ENCODE measurements around the gene RPL22.

RPL22 gene

GRCh38 chr1:6167391-6168303 lies 31.7 kb downstream of the RPL22 start:
- no peak for DNase-seq (ENCODE audit: low read depth)
- TF ChIP-seq CTCF (IDR thresholded peaks at IDR 0.05; ENCODE audit: control insufficient read depth, insufficient read depth, low read depth, low read length, missing control alignments), result no peak
- H3K4me3 ChIP-seq (ENCODE audit: control insufficient read depth, low read depth, low read length), result no peak overlapping the region

- no peak for DNase-seq (ENCODE audit: low read depth)
- no peak for TF ChIP-seq CTCF (IDR thresholded peaks at IDR 0.05; ENCODE audit: control insufficient read depth, insufficient read depth, low read depth, low read length, missing control alignments)
- H3K4me3 ChIP-seq (ENCODE audit: control insufficient read depth, low read depth, low read length), result no peak overlapping the region
Measured at GRCh38 chr1:6166655-6167390, 32.6 kb downstream of the RPL22 start.

- no peak overlapping the region for H3K4me3 ChIP-seq (ENCODE audit: control insufficient read depth, low read depth, low read length)
- no peak for TF ChIP-seq CTCF (IDR thresholded peaks at IDR 0.05; ENCODE audit: control insufficient read depth, insufficient read depth, low read depth, low read length, missing control alignments)
- no peak for DNase-seq (ENCODE audit: low read depth)
Measured at GRCh38 chr1:6166221-6166620, 33.2 kb downstream of the RPL22 start.

GRCh38 chr1:6165441-6165985 lies 33.9 kb downstream of the RPL22 start:
- no peak overlapping the region for H3K4me3 ChIP-seq (ENCODE audit: control insufficient read depth, low read depth, low read length)
- DNase-seq (ENCODE audit: low read depth), result no peak
- TF ChIP-seq CTCF (IDR thresholded peaks at IDR 0.05; ENCODE audit: control insufficient read depth, insufficient read depth, low read depth, low read length, missing control alignments), result no peak

- no peak for TF ChIP-seq CTCF (IDR thresholded peaks at IDR 0.05; ENCODE audit: control insufficient read depth, insufficient read depth, low read depth, low read length, missing control alignments)
- DNase-seq (ENCODE audit: low read depth), result no peak
- H3K4me3 ChIP-seq (ENCODE audit: control insufficient read depth, low read depth, low read length), result no peak overlapping the region
Measured at GRCh38 chr1:6165027-6165426, 34.4 kb downstream of the RPL22 start.

- no peak for TF ChIP-seq CTCF (IDR thresholded peaks at IDR 0.05; ENCODE audit: control insufficient read depth, insufficient read depth, low read depth, low read length, missing control alignments)
Measured at GRCh38 chr1:6163973-6164617, 35.3 kb downstream of the RPL22 start.

More at GRCh38 chr1:6163973-6164617, 35.3 kb downstream of the RPL22 start:
- DNase-seq (ENCODE audit: low read depth), result no peak
- H3K4me3 ChIP-seq (ENCODE audit: control insufficient read depth, low read depth, low read length), result no peak overlapping the region
